WTC11 (cell line): ENCODE results near the gene RFX8. TPM values are rescaled to one million over a fixed set of nuclear protein-coding genes. Genes with fewer than 3 reads are reported as not detected.
A peak's percentile ranks its signal among the peaks of the same experiment; 100 is the strongest.

Experiments
- ATAC-seq: fragments of 200-7000 bp; cut with Tn5 transposase; 2 replicates; pipeline ENCODE4 v1.10.0; 2021; ENCODE audit warnings: mild to moderate bottlenecking, moderate library complexity
- CTCF ChIA-PET: fragments of 300-600 bp; sonication (Branson Sonifier 250); formaldehyde crosslinking; loops from one replicate; lab custom pipeline; 2021; ENCODE audit warnings: antibody characterized with exemption; lab: Charles Lee
- POLR2A ChIA-PET: fragments of 350-600 bp; sonication (Branson Sonifier 250); formaldehyde crosslinking; loops from one replicate; lab custom pipeline; 2021; ENCODE audit warnings: antibody characterized with exemption; lab: Charles Lee
- DNase-seq: peaks from one replicate; pipeline ENCODE4 v3.0.0; 2021; ENCODE audit warnings: low spot score
- H3K27ac Mint-ChIP-seq: 2 replicates; pipeline ENCODE4 v1.8.0; 2021; ENCODE audit warnings: mixed read lengths
- H3K27me3 Mint-ChIP-seq: 2 replicates; pipeline ENCODE4 v1.8.0; 2021; ENCODE audit warnings: low read depth, mild to moderate bottlenecking, moderate library complexity, mixed read lengths
- H3K36me3 Mint-ChIP-seq: 2 replicates; pipeline ENCODE4 v1.8.0; 2021; ENCODE audit warnings: mixed read lengths
- H3K4me1 Mint-ChIP-seq: 2 replicates; pipeline ENCODE4 v1.8.0; 2022; ENCODE audit warnings: mixed read lengths
- H3K4me3 Mint-ChIP-seq: 2 replicates; pipeline ENCODE4 v1.8.0; 2021; ENCODE audit warnings: mild to moderate bottlenecking, moderate library complexity, mixed read lengths
- H3K9me3 Mint-ChIP-seq: 2 replicates; pipeline ENCODE4 v1.8.0; 2021; ENCODE audit warnings: mixed read lengths
- AR ChIP-seq: fragments of 250-450 bp; sonication (Bioruptor Pico); IDR thresholded peaks from 2 replicates; pipeline ENCODE4 v1.9.0; 2021; ENCODE audit warnings: mild to moderate bottlenecking
- EMX1 ChIP-seq: fragments of 250-450 bp; sonication (Bioruptor Pico); IDR thresholded peaks from 2 replicates; pipeline ENCODE4 v1.8.0; 2021; ENCODE audit warnings: mild to moderate bottlenecking
- ERG ChIP-seq: fragments of 250-450 bp; sonication (Bioruptor Pico); IDR thresholded peaks from 2 replicates; pipeline ENCODE4 v1.8.0; 2021; ENCODE audit warnings: mild to moderate bottlenecking
- ESRRA ChIP-seq: sonication (generic); formaldehyde crosslinking; IDR thresholded peaks from 2 replicates; pipeline ENCODE4 v1.8.1; 2022; ENCODE audit warnings: mild to moderate bottlenecking, missing genetic modification reagents, borderline replicate concordance
- ETV6 ChIP-seq: sonication (generic); formaldehyde crosslinking; IDR thresholded peaks from 2 replicates; pipeline ENCODE4 v1.8.1; 2022; ENCODE audit warnings: mild to moderate bottlenecking, missing genetic modification reagents
- FOXK1 ChIP-seq: sonication (generic); formaldehyde crosslinking; IDR thresholded peaks from 2 replicates; pipeline ENCODE4 v1.8.0; 2022; ENCODE audit warnings: mild to moderate bottlenecking, moderate library complexity, missing genetic modification reagents
- FOXP1 ChIP-seq: sonication (generic); formaldehyde crosslinking; IDR thresholded peaks from 2 replicates; pipeline ENCODE4 v1.8.0; 2022; ENCODE audit warnings: missing genetic modification reagents, mild to moderate bottlenecking, moderate library complexity, borderline replicate concordance
- GABPB1 ChIP-seq: sonication (generic); formaldehyde crosslinking; IDR thresholded peaks from 2 replicates; pipeline ENCODE4 v1.8.1; 2023; ENCODE audit warnings: mild to moderate bottlenecking, missing genetic modification reagents
- GRHL2 ChIP-seq: fragments of 250-450 bp; sonication (Bioruptor Pico); IDR thresholded peaks from 2 replicates; pipeline ENCODE4 v1.8.0; 2022; ENCODE audit warnings: mild to moderate bottlenecking, moderate library complexity; ENCODE audit not compliant: insufficient replicate concordance, severe bottlenecking
- IRF2 ChIP-seq: sonication (generic); formaldehyde crosslinking; IDR thresholded peaks from 2 replicates; pipeline ENCODE4 v1.8.0; 2022; ENCODE audit warnings: low read depth, missing genetic modification reagents, borderline replicate concordance
- JUN ChIP-seq: sonication (generic); formaldehyde crosslinking; IDR thresholded peaks from 2 replicates; pipeline ENCODE4 v1.8.0; 2023; ENCODE audit warnings: mild to moderate bottlenecking, missing genetic modification reagents
- KAT7 ChIP-seq: sonication (generic); formaldehyde crosslinking; IDR thresholded peaks from 2 replicates; pipeline ENCODE4 v1.8.1; 2023; ENCODE audit warnings: missing genetic modification reagents, mild to moderate bottlenecking, borderline replicate concordance
- MYBL2 ChIP-seq: sonication (generic); formaldehyde crosslinking; IDR thresholded peaks from 2 replicates; pipeline ENCODE4 v1.8.1; 2023; ENCODE audit warnings: mild to moderate bottlenecking, moderate library complexity, missing genetic modification reagents
- NR2C2 ChIP-seq: sonication (generic); formaldehyde crosslinking; IDR thresholded peaks from 2 replicates; pipeline ENCODE4 v1.8.0; 2022; ENCODE audit warnings: mild to moderate bottlenecking, missing genetic modification reagents
- SMAD3 ChIP-seq: sonication (generic); formaldehyde crosslinking; IDR thresholded peaks from 2 replicates; pipeline ENCODE4 v1.8.0; 2022; ENCODE audit warnings: missing genetic modification reagents, mild to moderate bottlenecking, borderline replicate concordance
- SP1 ChIP-seq: sonication (generic); formaldehyde crosslinking; conservative IDR thresholded peaks from 2 replicates; pipeline ENCODE4 v1.8.1; 2022; ENCODE audit warnings: missing genetic modification reagents
- ZBTB21 ChIP-seq: sonication (generic); formaldehyde crosslinking; IDR thresholded peaks from 2 replicates; pipeline ENCODE4 v1.8.1; 2023; ENCODE audit warnings: mild to moderate bottlenecking, missing genetic modification reagents, borderline replicate concordance
- ZNF232 ChIP-seq: sonication (generic); formaldehyde crosslinking; IDR thresholded peaks from 2 replicates; pipeline ENCODE4 v1.8.0; 2022; ENCODE audit warnings: mild to moderate bottlenecking, missing genetic modification reagents
- ZNF263 ChIP-seq: sonication (generic); formaldehyde crosslinking; IDR thresholded peaks from 2 replicates; pipeline ENCODE4 v1.8.1; 2022; ENCODE audit warnings: low read depth, mild to moderate bottlenecking, moderate library complexity, missing genetic modification reagents
- ZNF281 ChIP-seq: sonication (generic); formaldehyde crosslinking; IDR thresholded peaks from 2 replicates; pipeline ENCODE4 v1.8.0; 2023; ENCODE audit warnings: mild to moderate bottlenecking, missing genetic modification reagents
- ZNF317 ChIP-seq: sonication (generic); formaldehyde crosslinking; IDR thresholded peaks from 2 replicates; pipeline ENCODE4 v1.8.1; 2023; ENCODE audit warnings: low read depth, mild to moderate bottlenecking, moderate library complexity, missing genetic modification reagents, borderline replicate concordance
- total RNA-seq: library from RNA; stranded (reverse); gene quantifications from 3 replicates; pipeline ENCODE4 v1.2.3, GENCODE V29; 2021
- TF ChIP-seq, protein P1 (sequence below): sonication (generic); formaldehyde crosslinking; IDR thresholded peaks from 2 replicates; pipeline ENCODE4 v1.8.1; 2023; ENCODE audit warnings: mild to moderate bottlenecking, missing genetic modification reagents
- TF ChIP-seq, protein P2 (sequence below): sonication (generic); formaldehyde crosslinking; IDR thresholded peaks from 2 replicates; pipeline ENCODE4 v1.8.1; 2022; ENCODE audit warnings: mild to moderate bottlenecking, missing genetic modification reagents, moderate library complexity, borderline replicate concordance
- TF ChIP-seq, protein P3 (sequence below): fragments of 250-450 bp; sonication (Bioruptor Pico); IDR thresholded peaks from 2 replicates; pipeline ENCODE4 v1.9.0; 2021; ENCODE audit warnings: mild to moderate bottlenecking
- TF ChIP-seq, protein P4 (sequence below): sonication (generic); formaldehyde crosslinking; IDR thresholded peaks from 2 replicates; pipeline ENCODE4 v1.8.1; 2023; ENCODE audit warnings: mild to moderate bottlenecking, missing genetic modification reagents

The RFX8 gene
- total RNA-seq, 1 experiment from 2014 or later = 0.28 TPM

- TF ChIP-seq FOXP1 (CRISPR knock-in tag) = peak; percentile 64; the same call in 1 of the 2 replicates
- no peak for TF ChIP-seq SP1
- TF ChIP-seq ZNF281 (CRISPR knock-in tag) = no peak
- no peak for TF ChIP-seq SMAD3 (CRISPR knock-in tag)
- TF ChIP-seq ZNF317 (CRISPR knock-in tag) = no peak
- TF ChIP-seq EMX1 = no peak
- TF ChIP-seq ZNF263 (CRISPR knock-in tag) = no peak
- TF ChIP-seq GABPB1 (CRISPR knock-in tag) = no peak
- TF ChIP-seq IRF2 (CRISPR knock-in tag) = no peak
- no peak for TF ChIP-seq ZBTB21 (CRISPR knock-in tag)
- TF ChIP-seq MYBL2 (CRISPR knock-in tag) = no peak
- no peak for TF ChIP-seq NR2C2 (CRISPR knock-in tag)
- no peak for TF ChIP-seq ESRRA (CRISPR knock-in tag)
- TF ChIP-seq JUN (CRISPR knock-in tag) = 0 out of 2 replicates have a peak, but pooled peaks have one; percentile 34
Measured at GRCh38 chr2:101473911-101474701, 806 bp downstream of the RFX8 start (continued).

DNA sequence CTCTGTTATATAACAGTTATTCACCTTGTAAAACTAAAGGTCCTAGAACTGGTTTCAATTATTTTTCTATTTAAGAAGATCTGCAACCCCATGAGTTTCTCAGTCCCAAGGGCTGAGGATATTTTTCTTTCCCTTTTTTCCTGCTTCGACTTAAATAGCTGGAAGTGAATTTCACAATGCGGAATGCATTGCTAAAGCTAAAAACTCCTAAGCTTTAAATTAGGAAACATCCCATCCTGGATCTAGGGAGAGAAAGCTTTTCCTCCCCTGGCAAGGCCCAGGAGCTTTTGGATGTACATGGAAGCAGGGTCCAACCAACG, 1.4 kb downstream of the RFX8 start:
- CTCF ChIA-PET = interaction anchor here (0.9 to 1.4 kb wide), 3 partner anchors 54 to 400 kb away, joined by 3 to 4 read pairs (median 3); no protein-coding TSS in a partner anchor
- ATAC-seq = no peak
- no peak for DNase-seq
- peaks cover 16% of the 10 kb centered on the region for H3K4me1 Mint-ChIP-seq
- peak overlapping the region; percentile 69 for H3K4me3 Mint-ChIP-seq
- no peaks in the 10 kb centered on the region for H3K36me3 Mint-ChIP-seq
- peaks cover 30% of the 10 kb centered on the region for H3K27me3 Mint-ChIP-seq
- no peaks in the 10 kb centered on the region for H3K9me3 Mint-ChIP-seq
- POLR2A ChIA-PET = no interaction called here
- H3K27ac Mint-ChIP-seq = no peak overlapping the region
- TF ChIP-seq, protein P1, sequence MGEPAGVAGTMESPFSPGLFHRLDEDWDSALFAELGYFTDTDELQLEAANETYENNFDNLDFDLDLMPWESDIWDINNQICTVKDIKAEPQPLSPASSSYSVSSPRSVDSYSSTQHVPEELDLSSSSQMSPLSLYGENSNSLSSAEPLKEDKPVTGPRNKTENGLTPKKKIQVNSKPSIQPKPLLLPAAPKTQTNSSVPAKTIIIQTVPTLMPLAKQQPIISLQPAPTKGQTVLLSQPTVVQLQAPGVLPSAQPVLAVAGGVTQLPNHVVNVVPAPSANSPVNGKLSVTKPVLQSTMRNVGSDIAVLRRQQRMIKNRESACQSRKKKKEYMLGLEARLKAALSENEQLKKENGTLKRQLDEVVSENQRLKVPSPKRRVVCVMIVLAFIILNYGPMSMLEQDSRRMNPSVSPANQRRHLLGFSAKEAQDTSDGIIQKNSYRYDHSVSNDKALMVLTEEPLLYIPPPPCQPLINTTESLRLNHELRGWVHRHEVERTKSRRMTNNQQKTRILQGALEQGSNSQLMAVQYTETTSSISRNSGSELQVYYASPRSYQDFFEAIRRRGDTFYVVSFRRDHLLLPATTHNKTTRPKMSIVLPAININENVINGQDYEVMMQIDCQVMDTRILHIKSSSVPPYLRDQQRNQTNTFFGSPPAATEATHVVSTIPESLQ = no peak
- TF ChIP-seq ERG (CRISPR knock-in tag) = no peak
- TF ChIP-seq, protein P2, sequence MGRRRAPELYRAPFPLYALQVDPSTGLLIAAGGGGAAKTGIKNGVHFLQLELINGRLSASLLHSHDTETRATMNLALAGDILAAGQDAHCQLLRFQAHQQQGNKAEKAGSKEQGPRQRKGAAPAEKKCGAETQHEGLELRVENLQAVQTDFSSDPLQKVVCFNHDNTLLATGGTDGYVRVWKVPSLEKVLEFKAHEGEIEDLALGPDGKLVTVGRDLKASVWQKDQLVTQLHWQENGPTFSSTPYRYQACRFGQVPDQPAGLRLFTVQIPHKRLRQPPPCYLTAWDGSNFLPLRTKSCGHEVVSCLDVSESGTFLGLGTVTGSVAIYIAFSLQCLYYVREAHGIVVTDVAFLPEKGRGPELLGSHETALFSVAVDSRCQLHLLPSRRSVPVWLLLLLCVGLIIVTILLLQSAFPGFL (CRISPR knock-in tag) = no peak
- no peak for TF ChIP-seq KAT7 (CRISPR knock-in tag)
- TF ChIP-seq, protein P3, sequence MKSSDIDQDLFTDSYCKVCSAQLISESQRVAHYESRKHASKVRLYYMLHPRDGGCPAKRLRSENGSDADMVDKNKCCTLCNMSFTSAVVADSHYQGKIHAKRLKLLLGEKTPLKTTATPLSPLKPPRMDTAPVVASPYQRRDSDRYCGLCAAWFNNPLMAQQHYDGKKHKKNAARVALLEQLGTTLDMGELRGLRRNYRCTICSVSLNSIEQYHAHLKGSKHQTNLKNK (CRISPR knock-in tag) = no peak
- TF ChIP-seq AR (CRISPR knock-in tag) = no peak
- TF ChIP-seq ZNF263 (CRISPR knock-in tag) = no peak
- TF ChIP-seq ZNF232 = no peak
- TF ChIP-seq ETV6 (CRISPR knock-in tag) = no peak
- no peak for TF ChIP-seq NR2C2 (CRISPR knock-in tag)
- no peak for TF ChIP-seq GRHL2 (CRISPR knock-in tag)
- TF ChIP-seq FOXK1 (CRISPR knock-in tag) = no peak
- TF ChIP-seq, protein P4, sequence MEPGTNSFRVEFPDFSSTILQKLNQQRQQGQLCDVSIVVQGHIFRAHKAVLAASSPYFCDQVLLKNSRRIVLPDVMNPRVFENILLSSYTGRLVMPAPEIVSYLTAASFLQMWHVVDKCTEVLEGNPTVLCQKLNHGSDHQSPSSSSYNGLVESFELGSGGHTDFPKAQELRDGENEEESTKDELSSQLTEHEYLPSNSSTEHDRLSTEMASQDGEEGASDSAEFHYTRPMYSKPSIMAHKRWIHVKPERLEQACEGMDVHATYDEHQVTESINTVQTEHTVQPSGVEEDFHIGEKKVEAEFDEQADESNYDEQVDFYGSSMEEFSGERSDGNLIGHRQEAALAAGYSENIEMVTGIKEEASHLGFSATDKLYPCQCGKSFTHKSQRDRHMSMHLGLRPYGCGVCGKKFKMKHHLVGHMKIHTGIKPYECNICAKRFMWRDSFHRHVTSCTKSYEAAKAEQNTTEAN = no peak
- no peak for TF ChIP-seq GABPB1 (CRISPR knock-in tag)
